Left hindlimb (tissue), 1 donor: ENCODE measurements around the gene CA4.
"Not testable (repeated sequence)": the region's sequence is repeated elsewhere in the genome, so short reads cannot be mapped to it uniquely, and the experiment has no call there.

Experiments used
- DNase-seq: peaks from one replicate; pipeline ENCODE4 v3.0.0-alpha.2; 2018

CA4 gene

DNA sequence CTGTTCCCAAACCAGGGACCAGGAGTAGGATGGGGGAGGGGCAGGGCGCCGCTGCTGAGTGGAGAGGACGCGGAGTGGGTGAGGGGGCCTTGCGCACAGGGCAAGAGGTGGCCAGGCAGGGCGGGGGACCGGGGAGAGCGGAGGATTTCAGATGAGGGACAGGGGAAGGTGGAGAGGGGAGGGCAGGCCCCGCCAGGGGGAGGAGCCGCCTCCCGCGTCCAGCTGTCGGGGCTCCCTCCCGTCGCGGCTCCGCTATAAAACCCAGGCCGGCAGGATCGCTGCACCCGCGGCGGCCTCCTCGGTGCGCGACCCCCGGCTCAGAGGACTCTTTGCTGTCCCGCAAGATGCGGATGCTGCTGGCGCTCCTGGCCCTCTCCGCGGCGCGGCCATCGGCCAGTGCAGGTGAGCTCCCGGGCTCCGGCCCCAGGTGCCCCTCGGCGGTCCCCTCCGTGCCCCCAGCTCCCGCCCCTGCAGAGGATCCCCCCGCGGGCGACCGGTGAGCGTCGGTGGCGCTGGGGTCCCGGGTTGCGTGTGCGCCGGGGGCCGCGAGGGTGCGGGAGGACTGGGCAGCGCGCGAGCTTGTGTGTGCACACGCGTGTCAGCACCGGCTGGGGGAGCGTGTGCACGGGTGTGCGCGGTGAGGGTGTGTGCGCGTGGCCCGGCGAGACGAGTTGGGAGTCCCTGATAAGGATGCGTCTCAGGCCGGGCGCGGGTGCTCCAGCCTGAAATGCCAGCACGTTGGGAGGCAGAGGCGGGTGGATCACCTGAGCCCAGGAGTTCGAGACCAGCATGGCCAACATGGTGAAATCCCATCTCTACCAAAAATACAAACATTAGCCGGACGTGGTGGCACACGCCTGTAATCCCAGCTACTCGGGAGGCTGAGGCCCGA is at the start of gene CA4:
Gene CA4, plus strand, starts transcription at position 283 of the 892 bp plus-strand sequence. Its CDS starts 62 bp downstream, at position 345.
- no peak for DNase-seq

DNA sequence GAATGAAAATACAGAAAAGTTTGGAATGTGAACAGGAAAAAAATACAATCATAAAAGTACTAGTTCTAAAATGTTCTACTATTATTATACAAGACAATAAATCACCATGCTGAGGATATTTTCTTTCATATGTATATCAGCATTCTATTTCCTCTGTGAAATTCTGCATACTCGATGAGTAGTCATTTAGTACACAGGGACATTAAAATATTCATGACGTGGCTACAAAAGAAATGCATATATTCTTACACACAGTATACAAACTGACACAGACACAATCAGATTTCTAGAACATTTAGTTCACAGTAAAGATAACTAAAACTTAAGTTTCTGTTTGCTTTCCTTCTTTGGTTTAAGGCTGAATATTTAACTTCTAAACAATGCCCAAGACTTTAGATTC is 49.2 kb upstream of the CA4 start:
- not testable (repeated sequence) for DNase-seq

GRCh38 chr17:60102015-60102631 is 47.6 kb upstream of the CA4 start:
- not testable (repeated sequence) for DNase-seq

GRCh38 chr17:60102632-60103096 is 47.1 kb upstream of the CA4 start:
- peak; percentile 55 for DNase-seq

GRCh38 chr17:60103957-60104356 is 45.8 kb upstream of the CA4 start:
- no peak for DNase-seq

- DNase-seq, result no peak
Observed at GRCh38 chr17:60106340-60107059, 43.3 kb upstream of the CA4 start.

DNA sequence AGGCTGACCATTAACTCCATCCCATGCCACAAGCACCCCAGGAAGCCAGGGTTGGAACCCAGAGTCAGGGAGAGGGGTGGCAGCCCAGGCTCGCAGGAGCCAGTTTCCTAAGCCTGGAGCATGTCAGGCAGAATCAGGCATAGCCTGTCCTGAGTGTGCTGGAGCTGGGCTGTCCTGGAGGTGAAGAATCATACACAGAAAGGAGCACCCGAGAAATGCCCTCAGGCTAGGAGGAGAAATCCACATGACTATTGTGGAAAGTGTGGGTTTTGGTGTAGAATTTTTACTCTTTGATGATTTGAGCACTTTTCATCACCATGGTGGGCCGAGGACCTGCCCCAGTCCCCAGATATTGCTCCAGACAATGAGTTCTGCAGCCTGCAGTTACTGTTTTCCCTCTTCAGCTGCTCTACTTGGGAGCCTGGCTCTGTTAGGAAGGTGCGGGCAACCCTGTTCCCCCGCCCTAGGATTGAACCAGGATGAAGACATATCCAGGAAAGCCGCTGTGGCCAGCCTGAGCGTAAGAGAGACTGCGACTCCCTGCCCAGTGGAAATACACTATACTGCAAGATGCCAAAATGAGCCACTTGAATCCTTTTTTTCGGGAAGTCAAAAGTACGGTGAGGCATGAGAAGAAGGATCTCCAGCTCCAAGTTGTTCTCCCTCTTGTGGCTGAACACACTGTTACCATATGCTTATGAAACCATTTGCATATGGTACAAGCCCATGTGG is 42.1 kb upstream of the CA4 start:
- no peak for DNase-seq

- DNase-seq, result not testable (repeated sequence)
Observed at GRCh38 chr17:60108309-60108708, 41.5 kb upstream of the CA4 start.

DNA sequence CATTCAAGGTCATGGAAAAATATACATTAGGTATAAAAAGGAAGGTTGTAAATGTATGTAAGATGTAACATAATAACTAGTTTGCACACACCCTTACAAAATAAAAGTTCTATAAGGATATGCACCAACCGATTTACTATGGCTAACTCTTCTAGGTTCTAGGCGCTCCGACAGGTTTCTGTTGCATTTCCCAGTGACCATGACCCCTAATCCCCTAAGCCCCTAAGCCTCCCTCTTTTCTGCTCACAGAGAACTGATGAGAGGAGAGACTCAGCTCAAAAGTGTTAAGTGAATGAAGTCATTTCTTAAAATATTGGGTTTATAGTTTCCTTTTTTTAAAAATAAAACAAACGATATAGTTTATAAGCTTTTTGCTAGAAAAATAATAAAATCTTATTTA is 41.1 kb upstream of the CA4 start:
- DNase-seq, result no peak

- no peak for DNase-seq
Observed at GRCh38 chr17:60109161-60109560, 40.6 kb upstream of the CA4 start.

GRCh38 chr17:60110586-60110985 is 39.2 kb upstream of the CA4 start:
- DNase-seq, result no peak

GRCh38 chr17:60111661-60112060 is 38.1 kb upstream of the CA4 start:
- not testable (repeated sequence) for DNase-seq

DNA sequence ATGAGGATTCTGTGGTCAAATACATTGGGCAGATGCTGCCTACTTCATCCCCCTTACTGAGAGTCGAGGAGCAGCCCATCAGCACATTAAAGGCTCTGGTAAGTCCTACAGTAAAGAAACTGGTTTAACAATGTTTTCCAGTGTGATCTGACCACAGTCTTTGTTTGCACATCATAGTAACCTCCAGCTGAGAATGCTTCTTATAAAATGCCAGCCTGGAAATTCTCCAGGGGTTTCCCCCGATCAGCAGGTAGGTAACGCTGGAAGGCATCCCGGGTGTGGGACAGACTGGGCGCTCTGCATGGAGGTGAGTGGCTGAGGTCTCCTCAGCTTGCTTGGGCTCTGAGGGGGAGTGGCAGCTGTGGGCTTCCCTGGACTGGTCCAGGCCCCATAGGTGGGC is 34.4 kb upstream of the CA4 start:
- DNase-seq, result not testable (repeated sequence)

GRCh38 chr17:60116196-60116595 is 33.6 kb upstream of the CA4 start:
- DNase-seq, result not testable (repeated sequence)

DNA sequence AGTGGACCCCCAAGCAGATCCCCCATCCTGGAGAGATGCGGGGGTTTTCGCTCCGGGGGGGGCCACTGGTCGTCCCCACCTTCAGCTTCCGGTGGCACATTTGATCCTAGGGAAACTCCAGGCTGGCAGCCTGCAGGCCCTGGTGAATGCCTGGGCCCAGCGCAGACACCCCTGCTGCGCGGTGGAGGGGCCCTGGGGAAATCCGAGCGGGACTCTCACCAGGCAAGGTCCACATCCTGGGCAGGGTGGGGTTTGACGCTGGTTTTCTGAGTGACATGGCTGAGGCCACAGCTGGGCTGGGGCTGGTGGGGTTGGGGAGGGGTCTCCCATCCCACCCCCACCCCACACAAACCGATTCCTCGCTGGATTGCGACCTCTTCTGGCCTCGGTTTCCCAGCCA is 30.6 kb upstream of the CA4 start:
- not testable (repeated sequence) for DNase-seq

GRCh38 chr17:60119807-60120748 is 29.7 kb upstream of the CA4 start:
- not testable (repeated sequence) for DNase-seq

- DNase-seq, result no peak
Observed at GRCh38 chr17:60127068-60128064, 22.4 kb upstream of the CA4 start.

GRCh38 chr17:60128171-60128859 is 21.5 kb upstream of the CA4 start:
- DNase-seq, result no peak

- no peak for DNase-seq
Observed at GRCh38 chr17:60129164-60129563, 20.6 kb upstream of the CA4 start.

DNA sequence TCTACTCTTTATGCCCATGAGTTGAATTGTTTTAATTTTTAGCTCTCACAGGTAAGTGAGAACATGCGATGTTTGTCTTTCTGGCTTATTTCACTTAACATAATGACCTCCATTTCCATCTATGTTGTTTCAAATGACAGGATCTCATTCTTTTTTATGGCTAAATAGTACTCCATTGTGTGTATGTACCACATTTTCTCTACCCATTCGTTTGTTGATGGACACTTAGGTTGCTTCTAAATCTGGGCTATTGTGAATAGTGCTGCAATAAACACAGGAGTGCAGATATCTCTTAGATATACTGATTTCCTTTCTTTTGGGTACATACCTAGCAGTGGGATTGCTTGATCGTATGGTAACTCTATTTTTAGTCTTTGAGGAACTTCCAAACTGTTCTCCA is 19.3 kb upstream of the CA4 start:
- no peak for DNase-seq
